Activated CD8-positive, alpha-beta memory T cell treated with anti-CD3 and anti-CD28 coated beads, Interleukin-2, amount 50 U/mL, for 24 hours (primary cell): Measurements from ENCODE around the gene ADO.
"Not testable (repeated sequence)": the region's sequence is repeated elsewhere in the genome, so short reads cannot be mapped to it uniquely, and the experiment has no call there.

ENCODE experiments used
- DNase-seq: peaks from one replicate; pipeline ENCODE4 v3.0.0-alpha.2; 2020; ENCODE audit errors: extremely low read depth

The ADO gene

DNA sequence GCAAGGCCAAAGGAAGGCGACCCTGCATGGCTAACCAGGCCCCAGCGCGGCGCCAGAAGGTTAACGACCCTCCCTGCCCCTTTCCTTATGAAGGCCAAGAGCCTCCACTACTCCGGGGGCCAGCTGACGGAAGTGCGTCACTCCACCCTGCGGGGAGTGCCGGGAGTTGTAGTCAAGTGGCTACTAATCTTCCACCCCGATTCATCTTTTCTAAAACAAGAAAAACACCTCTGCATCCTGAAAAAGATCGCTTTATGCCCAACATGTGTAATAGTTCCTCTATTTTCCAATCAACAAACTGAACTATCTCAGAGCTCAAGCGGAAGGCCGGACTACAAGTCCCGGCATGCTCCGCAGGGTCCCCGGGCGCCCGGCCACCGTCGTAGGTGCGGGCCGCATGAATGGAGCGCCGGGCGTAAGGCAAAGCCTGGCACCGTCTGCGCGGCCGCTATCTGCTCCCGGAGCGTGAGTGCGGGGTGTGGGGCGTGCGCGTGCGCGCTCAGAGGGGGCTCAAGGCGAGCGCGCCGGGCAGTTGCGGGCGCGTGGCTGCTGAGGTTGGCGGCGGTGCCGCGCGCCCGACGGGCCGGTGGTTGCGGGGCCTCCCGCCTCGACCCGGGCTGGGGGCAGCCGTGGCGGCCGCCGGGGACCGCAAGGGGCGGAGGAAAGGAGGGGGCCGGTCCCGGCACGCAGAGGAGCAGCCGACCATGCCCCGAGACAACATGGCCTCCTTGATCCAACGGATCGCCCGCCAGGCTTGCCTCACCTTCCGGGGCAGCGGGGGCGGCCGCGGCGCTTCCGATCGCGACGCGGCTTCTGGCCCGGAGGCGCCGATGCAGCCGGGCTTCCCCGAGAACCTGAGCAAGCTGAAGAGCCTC is at the start of gene ADO:
Gene ADO (plus strand): TSS at position 365 of the 875 bp plus-strand sequence. CDS start 340 bp downstream, at position 705.
- peak; percentile 43 for DNase-seq

DNA sequence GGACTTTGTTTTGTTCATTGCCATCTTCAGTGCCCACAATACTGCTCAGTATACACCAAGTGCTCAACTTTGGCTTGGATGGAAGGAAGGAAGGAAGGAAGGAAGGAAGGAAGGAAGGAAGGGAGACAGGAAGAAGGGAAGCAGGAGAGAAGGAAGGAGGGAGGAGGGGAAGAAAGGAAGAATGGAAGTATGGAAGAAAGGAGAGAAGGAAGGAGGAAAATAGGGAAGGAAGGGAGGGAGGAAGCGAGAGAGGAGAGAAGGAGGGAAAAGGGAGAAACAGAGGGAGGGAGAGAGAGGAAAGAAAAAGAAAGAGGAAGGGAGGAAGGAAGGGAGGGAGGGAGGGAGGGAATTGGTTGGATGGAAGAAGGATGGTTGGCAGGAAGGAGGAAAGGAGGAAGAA is 49.6 kb upstream of the ADO start:
- no peak for DNase-seq

DNA sequence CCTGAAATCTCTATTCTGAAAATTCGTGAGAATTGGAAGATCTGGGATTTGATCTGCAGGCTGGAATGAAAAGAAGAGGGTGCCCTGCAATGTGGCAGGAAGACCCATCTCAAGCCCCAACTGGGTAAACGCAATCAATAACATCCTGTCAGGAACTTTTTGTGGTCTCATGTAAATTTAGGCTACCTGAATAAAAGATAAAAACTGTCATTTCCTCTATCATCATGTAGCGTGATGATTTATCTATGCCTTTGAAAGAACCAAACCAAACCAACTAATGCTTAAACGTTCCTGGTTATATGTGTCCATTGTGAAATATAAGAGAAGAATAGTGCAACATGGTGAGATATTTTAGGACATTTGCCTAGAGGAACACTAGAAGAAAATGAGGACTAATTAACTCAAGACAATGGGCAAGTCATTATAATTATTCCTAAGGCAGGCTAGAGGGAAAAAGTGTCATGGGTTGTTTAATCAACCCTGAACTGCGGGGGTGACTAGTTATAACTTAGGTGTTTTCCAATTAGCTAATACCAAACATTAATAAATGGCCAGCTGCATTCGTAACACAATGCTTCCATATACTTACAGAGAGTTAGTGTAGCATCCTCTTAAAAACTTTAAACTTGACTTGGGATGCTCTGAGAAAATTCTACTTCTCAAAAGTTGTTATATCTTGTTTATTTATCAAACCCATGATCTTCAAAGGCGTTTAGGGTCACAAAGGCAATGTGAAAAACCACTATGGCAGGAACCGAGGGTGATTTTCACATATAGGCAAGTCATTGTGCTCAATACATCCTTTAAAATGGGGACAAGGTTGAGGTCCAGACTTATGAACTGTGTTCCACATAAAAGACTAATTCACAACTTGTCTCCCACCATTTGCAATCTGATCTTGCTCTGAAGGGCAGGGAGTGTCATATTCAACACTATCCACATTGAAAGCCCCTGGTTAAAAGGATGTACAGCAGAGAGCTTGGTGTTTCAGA is 48.6 kb upstream of the ADO start:
- DNase-seq = no peak

DNA sequence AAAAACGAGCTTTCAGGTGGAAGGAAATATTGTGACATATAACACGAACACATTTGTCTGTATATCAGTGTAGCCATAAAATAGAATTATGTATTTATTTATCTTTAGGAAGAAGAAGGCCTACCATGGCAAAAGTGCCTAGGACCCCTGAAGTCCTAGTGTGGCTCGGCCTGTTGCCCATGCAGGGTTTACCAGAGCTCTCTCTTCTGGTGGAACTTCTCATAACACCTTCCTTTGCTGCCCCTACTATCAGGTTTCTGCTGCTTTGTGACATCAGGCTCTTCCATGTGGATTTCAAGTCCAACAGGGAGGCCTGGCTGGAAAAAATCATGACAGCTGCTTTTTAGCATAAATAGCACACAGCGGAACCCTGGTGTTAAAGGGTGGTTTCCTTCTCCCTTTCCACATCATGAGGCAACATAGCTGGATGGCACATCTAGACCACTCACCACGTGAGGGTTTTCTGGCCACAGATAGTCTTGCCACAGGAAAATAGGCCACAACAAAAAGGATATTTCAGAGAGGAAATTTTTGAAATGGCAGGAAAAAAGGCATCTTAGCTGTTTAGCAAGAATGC is 44.8 kb upstream of the ADO start:
- no peak for DNase-seq

DNA sequence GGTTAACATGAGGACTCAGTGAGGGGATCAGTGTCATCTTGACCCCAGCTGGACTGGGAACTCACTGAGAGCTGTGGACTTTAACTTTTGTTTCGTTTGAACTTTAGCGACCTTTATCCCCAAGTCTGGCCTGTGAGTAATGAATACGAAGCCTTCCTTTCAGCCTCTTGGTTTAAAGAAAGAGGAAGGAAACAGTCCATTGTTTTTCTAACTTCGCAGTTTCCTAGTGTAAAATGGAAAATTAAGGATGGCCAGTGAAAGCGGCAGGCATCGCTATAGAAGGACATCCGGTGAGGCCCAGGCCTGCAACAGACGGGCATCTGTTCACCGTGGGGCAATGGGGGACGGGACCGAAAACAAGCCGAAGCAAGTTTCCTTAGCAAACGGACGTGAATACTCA is 44.1 kb upstream of the ADO start:
- no peak for DNase-seq

DNA sequence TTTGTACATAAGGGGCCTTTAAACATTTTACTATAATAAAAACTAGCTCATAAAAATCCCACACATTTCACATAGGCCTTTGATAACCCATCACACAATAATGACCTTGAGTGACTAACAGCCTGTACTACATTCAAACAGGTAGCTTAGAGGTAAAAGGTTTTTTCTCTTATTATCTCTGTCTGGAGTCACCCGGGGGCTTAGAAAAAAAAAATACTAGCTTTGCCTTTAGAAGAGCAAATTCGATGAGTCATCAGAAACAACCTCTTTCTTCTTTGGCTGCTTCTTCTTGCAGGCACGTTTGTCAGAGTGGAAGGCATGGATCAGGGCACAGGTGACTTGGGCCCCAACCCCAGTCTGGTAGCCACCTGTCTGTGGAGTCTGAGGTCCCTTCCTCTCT is 43.4 kb upstream of the ADO start:
- DNase-seq = no peak

DNA sequence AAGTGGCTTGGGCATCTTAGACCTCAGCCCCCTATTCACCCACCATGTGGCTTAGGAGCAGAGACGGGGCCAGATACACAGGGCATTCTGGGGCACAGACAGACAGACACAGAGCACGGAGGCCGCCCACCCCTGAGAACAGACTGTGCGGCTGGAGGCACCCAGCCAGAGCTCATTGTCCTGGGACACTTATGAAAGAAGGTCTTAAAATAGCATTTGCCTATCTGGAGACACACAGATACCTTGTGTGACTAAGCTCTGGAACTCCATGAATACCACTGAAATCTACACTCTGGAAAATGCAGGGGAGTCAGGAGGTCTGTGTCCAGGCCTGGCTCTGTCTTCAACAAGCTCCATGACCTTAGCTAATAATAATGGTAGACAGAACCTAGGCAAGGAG is 41.4 kb upstream of the ADO start:
- no peak for DNase-seq

DNA sequence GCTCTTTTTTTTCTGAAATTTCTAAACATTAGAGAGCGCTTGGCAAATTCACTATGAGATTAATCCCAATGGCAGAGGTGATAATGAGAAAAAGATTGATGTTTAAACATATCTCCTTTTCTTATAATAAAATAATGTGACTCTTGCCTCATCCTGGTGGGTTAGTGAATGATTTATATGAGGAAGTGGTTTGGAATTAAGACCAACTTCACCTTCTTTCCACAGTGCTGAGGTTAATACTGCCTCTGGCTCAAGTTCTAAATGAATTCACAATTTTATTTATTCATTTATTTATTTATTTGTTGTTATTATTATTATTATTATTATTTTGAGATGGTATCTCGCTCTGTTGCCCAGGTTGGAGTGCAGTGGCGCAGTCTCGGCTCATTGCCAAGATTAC is 40.5 kb upstream of the ADO start:
- DNase-seq = no peak

DNA sequence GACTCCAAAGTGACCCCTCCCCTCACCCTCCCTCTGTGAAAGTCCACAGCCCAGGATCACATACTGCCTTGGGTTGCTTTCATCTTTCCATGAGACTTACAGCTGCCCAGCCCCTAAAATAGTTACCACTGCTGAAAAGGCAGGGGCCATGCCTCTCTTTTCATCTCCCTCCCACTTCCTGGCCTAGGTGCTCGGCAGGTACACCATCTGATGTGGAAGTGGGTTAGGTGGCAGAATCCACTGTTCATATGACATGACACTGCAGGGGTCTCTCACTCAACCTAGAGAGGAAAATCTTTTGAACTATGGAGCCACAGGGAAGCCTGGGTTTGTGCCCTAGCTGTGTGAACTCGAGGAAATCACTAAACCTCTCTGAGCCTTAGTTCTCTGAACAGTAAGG is 38.8 kb upstream of the ADO start:
- DNase-seq = no peak

DNA sequence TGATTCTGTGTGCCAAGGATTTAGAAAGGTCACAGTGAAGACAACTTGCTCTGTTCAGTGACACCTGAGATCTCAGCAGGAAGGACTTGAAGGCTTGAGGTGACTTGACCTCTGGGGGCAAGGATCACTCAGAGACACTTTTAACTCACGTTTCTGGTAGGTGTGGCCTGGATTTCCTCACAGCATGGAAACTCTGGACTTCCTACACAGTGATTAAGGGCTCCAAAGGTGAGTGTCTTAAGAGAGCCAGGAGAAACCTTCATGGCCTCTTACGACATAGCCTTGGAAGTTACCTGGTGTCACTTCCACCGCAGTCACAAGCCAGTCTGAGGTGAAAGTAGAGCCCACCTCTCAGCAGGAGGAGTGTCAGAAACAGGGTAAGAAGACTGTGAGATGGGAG is 38.1 kb upstream of the ADO start:
- DNase-seq = no peak

DNA sequence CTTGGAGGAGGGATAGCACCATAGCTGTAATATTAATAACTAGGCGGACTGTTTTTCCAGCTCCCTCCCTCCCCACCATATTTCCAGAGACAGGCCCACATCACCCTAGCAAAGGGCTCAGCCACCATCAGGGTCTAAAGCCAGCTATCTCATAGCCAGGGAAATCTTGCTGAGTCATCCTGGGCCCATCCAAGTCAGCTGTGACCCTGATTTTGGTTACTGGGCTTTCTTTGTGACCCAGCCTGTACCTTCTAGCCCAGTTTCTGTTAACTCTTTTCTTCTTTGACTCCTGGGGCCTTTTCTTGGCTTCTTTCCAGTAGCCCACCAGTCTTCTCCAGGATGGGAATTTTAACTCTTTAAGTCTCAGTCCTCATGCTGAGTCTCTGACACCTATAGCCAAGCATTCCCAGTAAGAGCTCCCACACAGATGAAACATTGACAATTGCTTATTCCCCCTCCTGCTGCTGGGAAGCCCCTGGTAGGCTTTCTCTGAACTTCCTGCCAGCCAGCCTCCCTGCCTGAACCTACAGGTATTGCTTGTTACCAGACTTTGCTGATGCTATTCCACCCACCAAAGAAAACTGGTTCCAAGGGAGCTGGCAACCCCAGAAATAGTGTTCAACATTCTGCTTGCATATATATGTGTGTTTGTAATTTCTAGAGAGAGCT is 34.8 kb upstream of the ADO start:
- DNase-seq = no peak

DNA sequence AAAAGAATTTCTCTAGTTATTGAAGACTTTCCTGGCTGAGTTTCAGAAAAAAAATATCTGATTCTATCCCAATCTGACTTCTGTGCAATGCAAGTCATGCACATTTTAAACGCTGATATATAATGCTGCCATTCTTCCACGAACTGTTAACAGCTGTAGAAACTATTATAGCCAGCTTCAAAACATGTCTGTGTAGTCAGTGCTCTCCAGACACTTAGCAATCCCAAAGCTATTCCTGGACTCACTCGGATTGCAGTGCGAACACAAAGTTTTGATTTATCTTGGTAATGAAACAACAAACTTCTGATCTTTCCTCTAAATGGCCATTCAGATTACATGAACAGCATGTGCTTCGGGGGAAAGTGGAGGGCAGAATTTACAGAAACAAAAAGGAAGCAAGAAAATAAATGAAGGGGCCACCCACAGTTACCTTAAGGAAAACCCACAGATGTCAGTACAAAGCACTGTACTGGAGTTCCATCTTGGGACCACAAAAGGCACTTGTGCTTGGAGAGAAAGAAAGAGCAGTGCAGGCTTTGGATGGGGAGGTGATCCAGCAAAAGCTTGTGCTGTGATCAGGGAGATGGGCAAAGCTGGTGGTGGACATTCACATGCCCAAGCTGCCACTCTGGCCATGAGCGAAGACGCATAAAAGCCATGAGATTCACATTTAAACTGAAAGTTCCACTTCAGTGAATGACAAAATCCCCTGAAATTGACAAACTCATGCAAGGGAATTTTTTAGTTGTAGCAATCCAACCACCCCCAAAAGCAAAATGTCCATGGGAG is 32.1 kb upstream of the ADO start:
- no peak for DNase-seq

DNA sequence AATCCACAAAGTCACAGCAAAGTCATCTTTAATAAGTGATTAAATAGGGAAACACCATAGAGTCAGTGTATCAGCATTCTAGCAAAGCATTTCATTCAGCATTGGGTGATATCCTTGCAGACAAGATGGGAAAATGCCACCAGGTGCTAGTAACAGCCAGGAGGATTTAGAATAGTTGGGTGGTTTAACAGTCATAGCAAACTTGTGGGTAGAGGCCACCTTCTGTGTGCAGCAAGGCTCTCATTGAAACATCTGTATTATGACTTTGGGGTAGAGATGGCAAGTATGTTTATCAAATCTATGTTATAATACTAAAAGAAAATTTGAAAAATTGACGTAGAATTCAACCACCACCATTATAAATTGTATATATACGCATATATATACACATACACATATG is 26.4 kb upstream of the ADO start:
- no peak for DNase-seq

DNA sequence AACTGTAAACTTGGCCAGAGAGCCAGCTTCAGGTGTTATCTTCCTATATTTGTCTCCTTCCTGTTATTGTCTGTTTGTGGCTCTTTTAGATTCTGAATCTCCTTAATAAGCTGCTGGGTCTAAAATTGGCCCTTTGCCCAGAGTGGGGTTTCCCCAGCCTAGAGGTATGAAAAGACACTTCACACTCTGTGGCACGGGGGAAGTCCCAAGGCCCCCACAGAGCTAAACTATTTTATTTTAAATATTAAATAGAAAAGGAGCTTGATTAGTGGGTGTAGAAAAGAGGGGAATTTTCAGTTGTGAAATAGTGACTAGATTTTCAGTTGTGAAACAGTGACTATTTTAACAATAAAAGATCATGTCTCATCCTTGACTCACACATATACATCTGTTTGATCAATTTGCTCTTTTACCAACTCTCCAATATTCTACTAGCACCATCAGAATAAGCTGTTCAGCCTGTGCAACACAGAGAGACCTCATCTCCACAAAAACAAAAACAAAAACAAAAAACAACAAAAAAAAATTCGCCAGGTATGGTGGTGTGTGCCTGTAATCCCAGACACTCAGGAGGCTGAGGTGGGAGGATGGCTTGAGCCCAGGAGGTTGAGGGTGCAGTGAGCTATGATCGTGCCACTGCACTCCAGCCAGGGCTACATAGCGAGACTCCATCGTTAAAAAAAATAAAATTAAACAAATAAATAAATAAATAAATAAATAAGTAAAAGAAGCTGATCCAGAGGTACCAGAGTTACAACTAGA is 24.9 kb upstream of the ADO start:
- peak; percentile 81 for DNase-seq

DNA sequence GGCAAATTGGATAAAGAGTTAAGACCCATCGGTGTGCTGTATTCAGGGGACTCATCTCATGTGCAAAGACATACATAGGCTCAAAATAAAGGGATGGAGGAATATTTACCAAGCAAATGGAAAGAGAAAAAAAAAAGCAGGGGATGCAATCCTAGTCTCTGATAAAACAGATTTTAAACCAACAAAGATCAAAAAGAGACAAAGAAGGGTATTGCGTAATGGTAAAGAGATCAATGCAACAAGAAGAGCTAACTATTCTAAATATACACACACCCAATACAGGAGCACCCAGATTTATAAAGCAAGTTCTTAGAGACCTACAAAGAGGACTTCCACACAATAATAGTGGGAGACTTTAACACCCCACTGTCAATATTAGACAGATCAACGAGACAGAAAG is 20.0 kb upstream of the ADO start:
- DNase-seq = not testable (repeated sequence)

DNA sequence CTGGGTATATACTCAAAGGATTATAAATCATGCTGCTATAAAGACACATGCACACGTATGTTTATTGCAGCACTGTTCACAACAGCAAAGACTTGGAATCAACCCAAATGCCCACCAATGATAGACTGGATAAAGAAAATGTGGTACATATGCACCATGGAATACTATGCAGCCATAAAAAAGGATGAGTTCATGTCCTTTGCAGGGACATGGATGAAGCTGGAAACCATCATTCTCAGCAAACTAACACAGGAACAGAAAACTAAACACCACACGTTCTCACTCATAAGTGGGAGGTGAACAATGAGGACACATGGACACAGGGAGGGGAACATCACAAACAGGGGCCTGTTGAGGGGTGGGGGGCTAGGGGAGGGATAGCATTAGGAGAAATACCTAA is 16.2 kb upstream of the ADO start:
- DNase-seq = not testable (repeated sequence)

DNA sequence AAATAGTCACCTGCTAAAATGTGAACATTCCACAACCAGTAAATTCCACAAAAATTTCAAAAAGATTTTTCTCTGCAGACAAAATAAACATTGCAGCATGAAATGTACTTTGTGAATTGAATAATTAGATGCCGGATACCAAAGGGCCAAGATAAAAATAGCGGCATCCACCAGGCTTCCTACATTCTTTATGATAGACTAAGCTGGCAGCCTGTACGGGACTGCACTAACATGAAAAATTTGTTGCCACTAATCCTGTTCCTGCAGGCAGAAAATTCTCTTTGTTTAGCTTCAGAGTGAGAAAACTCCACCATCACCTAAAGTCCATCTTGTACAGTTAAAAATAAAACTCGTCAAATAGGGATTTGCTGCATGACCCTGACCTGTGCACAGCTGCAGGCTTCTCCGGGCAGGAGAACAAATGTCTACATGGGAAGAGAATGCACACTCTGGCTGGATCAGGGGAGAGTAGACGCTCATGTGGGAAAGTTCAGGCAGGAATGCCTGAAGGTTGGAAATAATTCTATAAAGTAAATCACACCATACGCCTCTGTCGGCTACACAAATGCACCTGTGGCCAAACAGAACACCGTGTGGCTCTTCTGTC is 15.6 kb upstream of the ADO start:
- DNase-seq = no peak

DNA sequence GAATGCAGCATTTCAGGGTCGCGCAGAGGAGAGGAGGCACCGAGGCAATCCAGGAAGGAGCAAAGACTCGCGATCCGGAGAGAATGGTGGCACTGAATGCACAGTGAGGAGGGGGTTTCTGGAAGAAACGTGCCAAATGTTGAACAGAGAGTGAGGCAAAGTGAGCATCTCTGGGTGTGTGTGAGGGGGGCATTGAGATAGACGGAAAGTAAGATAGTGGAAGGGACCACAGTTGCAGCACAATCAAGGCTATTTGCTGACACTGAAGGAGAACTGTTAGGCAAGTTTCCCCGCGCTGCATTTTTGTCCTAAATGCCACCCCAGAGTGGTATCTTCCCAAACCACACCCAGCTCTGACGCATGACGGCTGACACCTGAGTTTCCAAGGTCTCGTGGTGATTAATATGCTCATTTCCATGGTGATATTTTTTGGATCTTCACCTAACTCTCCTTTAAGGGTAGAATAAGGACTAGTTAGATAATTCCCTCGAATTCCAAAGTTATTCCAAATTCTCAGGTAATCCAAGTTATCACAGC is 14.4 kb upstream of the ADO start:
- no peak for DNase-seq

DNA sequence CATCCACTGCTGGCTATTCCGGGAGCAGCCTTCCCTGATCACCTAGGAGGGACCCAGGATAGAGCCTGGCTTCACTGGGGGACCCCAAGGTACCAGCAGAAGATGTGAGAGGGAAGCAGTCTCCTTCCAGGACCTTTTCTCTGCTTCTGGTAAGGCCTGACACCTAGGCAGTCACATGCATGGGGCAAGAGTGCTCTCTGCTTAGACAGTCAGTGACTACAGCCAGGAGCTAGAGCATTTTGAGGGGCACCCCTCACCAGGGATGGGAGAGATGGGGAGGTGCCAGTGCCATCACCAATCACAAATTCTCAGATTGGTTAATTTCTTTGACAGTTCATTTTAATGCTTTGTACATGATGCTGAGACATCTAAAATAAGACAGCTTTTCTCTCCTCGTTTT is 13.9 kb upstream of the ADO start:
- DNase-seq = no peak

DNA sequence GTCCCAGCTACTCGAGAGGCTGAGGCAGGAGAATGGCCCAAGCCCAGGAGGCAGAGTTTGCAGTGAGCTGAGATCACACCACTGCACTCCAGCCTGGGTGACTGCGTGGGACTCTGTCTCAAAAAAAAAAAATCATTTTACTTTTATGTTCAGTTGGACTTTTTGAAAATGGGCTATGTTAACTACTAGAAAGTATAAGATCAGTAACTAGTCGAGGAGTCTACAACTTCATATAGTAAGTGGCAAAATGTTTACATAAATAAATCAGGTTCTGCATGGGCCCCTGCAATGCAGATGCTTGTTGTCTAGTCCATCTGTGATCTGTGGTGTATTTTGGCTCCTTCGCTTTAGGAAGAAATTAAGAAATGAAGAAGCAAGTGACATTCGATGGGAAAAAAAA is 12.3 kb upstream of the ADO start:
- DNase-seq = no peak
